GM18951 (cell line): ENCODE data around the gene ST13.
"Not testable (repeated sequence)": the region's sequence is repeated elsewhere in the genome, so short reads cannot be mapped to it uniquely, and the experiment has no call there.

Experiments used
- POLR2A ChIP-seq: IDR thresholded peaks from 4 replicates; pipeline ENCODE4 v1.6.1; 2011; ENCODE audit warnings: mild to moderate bottlenecking; ENCODE audit not compliant: insufficient read length, insufficient read depth; ENCODE audit errors: extremely low read depth
- in situ Hi-C: fragments of 300-500 bp; cut with MboI; formaldehyde crosslinking; loops from one replicate; pipeline ENCODE4 v1.12.0; 2022; ENCODE audit warnings: low sequenced_read_pairs, mixed read lengths, inconsistent platforms; ENCODE audit not compliant: unreplicated experiment

ST13 gene

DNA sequence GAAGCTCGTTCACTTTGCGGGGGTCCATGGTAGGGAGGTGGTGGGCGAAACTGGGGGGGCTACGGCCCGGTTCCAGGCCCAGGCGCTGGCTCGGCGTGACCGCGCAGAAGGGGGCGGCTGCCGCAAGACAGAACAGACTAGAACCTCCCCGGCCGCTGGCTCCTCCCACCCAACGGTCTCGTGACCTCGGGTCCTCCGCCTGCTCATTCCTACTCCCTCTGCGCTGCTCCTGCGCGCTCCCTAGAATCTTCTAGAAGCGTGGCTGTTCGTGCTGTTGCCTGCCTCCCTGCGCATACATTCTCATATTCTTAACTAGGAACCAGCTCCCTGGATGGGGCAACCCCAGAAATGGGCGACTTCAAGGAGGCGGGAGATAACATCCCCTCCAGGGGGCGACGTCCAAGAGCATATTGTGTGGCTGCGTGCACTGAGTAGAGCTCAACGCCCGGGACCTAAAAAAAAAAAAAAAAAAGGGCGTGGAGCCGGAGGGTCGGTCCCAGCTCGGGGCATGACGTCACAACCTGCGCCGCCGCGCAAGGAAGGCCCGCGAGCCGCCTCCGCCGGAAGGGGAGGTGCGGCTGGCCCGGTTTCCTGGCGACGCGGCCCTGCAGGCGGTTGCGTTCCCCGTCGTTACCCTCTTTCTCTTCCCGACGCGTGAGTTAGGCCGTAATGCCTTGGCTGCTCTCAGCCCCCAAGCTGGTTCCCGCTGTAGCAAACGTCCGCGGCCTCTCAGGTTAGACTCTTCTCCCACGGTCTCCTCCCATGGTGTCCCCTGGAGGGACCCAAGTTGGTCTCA is at the start of gene ST13, which contains the start of gene XPNPEP3:
Gene ST13 (minus strand): TSS at position 127 of the 796 bp plus-strand sequence. CDS start 99 bp downstream, at position 28.
Gene XPNPEP3 (plus strand): TSS at position 636 of the 796 bp plus-strand sequence. CDS start 34 bp downstream, at position 670.
- peak; percentile 64 for TF ChIP-seq POLR2A
- in situ Hi-C loops = no loop called here

DNA sequence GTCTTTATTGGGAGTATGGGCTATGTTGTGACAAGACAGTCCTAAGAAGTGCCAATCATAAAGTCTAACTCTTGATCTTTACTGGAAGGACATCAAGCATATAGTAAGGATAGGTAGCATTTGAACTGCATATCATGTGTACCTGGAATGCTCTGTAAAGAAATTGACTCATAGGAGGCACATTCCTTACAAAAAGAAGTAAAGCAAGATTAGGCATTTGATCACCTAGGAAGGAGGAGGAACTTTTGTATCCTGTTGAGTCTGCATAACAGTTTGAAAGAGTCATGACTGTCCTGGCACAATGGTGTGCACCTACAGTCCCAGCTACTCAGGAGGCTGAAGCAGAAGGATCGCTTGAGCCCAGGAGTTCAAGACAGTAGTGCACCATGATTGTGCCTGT is 47.7 kb upstream of the ST13 start:
- in situ Hi-C loops = no loop called here

GRCh38 chr22:40898850-40899357 is 42.5 kb upstream of the ST13 start:
- in situ Hi-C loops = no loop called here
- no peak for TF ChIP-seq POLR2A

More for the DNA sequence above, 47.7 kb upstream of the ST13 start:
- TF ChIP-seq POLR2A = no peak

DNA sequence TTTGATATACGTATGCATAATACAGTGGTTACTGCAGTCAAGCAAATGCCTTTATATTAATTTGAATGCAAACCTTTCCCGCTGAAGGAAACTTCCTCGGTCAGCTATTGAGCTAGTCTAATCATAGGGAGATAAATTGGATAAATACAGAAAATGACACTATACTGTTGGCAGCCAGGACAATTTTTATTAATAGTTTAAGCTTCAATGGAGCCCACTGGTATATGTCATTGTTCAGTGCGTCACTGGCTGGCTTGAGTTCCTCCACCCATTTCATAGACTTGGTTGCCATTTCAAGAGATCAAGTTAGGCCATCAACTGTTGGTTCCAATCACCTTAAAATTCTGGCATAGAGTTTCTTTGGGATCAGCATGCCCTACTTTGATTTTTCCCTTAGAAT is 38.0 kb upstream of the ST13 start:
- in situ Hi-C loops = no loop called here
- no peak for TF ChIP-seq POLR2A

DNA sequence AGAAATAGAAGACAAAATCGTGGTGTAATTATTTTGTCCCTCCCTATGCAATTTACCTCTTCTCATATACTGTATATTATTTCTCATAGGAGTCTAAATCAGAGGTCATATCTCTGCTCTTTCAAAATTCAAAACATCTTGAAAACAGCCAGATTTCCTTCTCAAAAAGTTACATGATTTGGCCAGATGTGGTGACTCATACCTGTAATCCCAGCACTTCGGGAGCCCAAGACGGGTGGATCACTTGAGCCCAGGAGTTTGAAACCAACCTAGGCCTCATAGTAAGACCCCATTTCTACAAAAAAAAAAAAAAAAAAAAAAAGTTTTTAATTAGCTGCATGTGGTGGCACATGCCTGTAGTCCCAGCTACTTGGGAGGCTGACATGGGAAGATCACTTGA is 34.4 kb upstream of the ST13 start:
- in situ Hi-C loops = no loop called here
- TF ChIP-seq POLR2A = no peak

- in situ Hi-C loops = no loop called here
- no peak for TF ChIP-seq POLR2A
Observed at GRCh38 chr22:40889116-40889515, 32.7 kb upstream of the ST13 start.

DNA sequence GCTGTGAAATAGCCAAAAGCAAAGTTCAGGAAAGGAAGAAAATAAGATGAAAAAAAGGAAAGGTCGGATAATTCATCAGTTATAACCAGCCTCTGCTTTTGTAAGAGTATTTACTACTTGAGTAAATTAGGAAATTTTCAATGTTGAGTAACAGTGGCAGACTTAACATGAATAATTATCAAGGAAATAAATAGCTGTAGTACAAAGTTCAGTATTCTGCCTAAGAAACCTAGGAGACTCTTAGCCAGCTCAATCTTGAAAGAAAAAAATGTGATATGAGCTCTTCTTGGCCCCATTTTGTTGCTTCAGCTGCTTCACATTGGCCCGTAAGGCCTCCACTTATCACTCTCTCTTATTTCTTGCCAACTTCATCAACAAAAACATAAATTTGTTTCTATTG is 22.5 kb upstream of the ST13 start:
- in situ Hi-C loops = no loop called here
- no peak for TF ChIP-seq POLR2A

GRCh38 chr22:40877488-40877887 is 21.0 kb upstream of the ST13 start:
- in situ Hi-C loops = no loop called here
- no peak for TF ChIP-seq POLR2A

- TF ChIP-seq POLR2A = no peak
- in situ Hi-C loops = no loop called here
Observed at GRCh38 chr22:40876907-40877306, 20.5 kb upstream of the ST13 start.

DNA sequence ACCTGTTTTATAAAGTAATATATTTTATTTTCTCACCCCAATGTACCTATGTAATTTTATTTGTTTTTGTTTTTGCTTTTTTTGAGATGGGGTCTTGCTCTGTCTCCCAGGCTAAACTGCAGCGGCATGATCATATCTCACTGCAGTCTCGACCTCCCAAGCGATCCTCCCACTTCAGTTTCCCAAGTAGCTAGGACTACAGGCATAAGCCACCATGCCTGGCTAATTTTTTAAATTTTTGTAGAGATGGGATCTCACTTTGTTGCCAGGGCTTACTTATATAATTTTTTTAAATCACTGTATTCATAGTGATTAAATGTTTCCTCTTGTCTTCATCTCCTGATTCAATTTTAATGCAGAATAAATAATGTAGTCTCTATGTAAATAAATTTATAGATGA is 18.7 kb upstream of the ST13 start:
- in situ Hi-C loops = no loop called here
- no peak for TF ChIP-seq POLR2A

GRCh38 chr22:40874016-40874415 is 17.6 kb upstream of the ST13 start:
- in situ Hi-C loops = no loop called here
- no peak for TF ChIP-seq POLR2A

- in situ Hi-C loops = not testable (repeated sequence)
Observed at GRCh38 chr22:40868379-40868778, 11.9 kb upstream of the ST13 start.

- no peak for TF ChIP-seq POLR2A
- in situ Hi-C loops = no loop called here
Observed at GRCh38 chr22:40867109-40867508, 10.7 kb upstream of the ST13 start.

- TF ChIP-seq POLR2A = no peak
- in situ Hi-C loops = no loop called here
Observed at GRCh38 chr22:40862537-40862936, 6.1 kb upstream of the ST13 start.
